PC-9 (cell line): ENCODE data around the gene PDE4D. TPM values are rescaled to one million over a fixed set of nuclear protein-coding genes. Genes with fewer than 3 reads are reported as not detected.
A peak's percentile ranks its signal among the peaks of the same experiment; 100 is the strongest.

Experiments used
- BruUV-seq: library from RNA; stranded (reverse); fragments of 400-500 nt; replicated peaks from 2 replicates; lab custom pipeline; 2021; lab: Mats Ljungman, UMichigan
- CTCF ChIA-PET: fragments of 300-600 bp; sonication (Branson Sonifier 250); formaldehyde crosslinking; loops from one replicate; lab custom pipeline; 2022; ENCODE audit warnings: antibody characterized with exemption; lab: Charles Lee
- POLR2A ChIA-PET: fragments of 300-600 bp; sonication (Branson Sonifier 250); formaldehyde crosslinking; loops from one replicate; lab custom pipeline; 2022; ENCODE audit warnings: antibody characterized with exemption; ENCODE audit not compliant: unreplicated experiment; lab: Charles Lee
- DNase-seq, 2 experiments: peaks; one replicate each; pipeline versions ENCODE4 v3.0.0 to v3.0.0-alpha.2; 2015 to 2022; ENCODE audit warnings: mixed read lengths in 1 of 2
- H2AFZ ChIP-seq: fragments of 200-600 bp; sonication (generic); 2 replicates; pipeline ENCODE4 v1.8.1; 2017; ENCODE audit warnings: antibody characterized with exemption
- H3F3A ChIP-seq: fragments of 200-600 bp; sonication (generic); 2 replicates; pipeline ENCODE4 v1.8.1; 2017; ENCODE audit warnings: antibody characterized with exemption, mild to moderate bottlenecking, low read depth; ENCODE audit not compliant: insufficient read depth
- H3K27ac ChIP-seq: fragments of 200-600 bp; sonication (generic); 2 replicates; pipeline ENCODE4 v1.6.1; 2016; ENCODE audit warnings: mixed run types
- H3K27me3 ChIP-seq: fragments of 200-600 bp; sonication (generic); 2 replicates; pipeline ENCODE4 v1.6.1; 2016; ENCODE audit warnings: low read depth, mixed run types; ENCODE audit not compliant: insufficient read depth
- H3K36me3 ChIP-seq: fragments of 200-600 bp; sonication (generic); 2 replicates; pipeline ENCODE4 v1.6.1; 2016; ENCODE audit warnings: low read depth, mixed run types
- H3K4me1 ChIP-seq: fragments of 200-600 bp; sonication (generic); replicated peaks from 2 replicates; pipeline ENCODE4 v1.6.1; 2016; ENCODE audit warnings: mixed run types; ENCODE audit not compliant: insufficient read depth
- H3K4me2 ChIP-seq: fragments of 200-600 bp; sonication (generic); 2 replicates; pipeline ENCODE4 v1.6.1; 2017; ENCODE audit warnings: mixed run types
- H3K4me3 ChIP-seq: fragments of 200-600 bp; sonication (generic); 2 replicates; pipeline ENCODE4 v1.6.1; 2016; ENCODE audit warnings: mixed run types
- H3K79me2 ChIP-seq: fragments of 200-600 bp; sonication (generic); 2 replicates; pipeline ENCODE4 v1.6.1; 2017; ENCODE audit warnings: low read depth, mixed run types
- H3K9me2 ChIP-seq: fragments of 200-600 bp; sonication (generic); 2 replicates; pipeline ENCODE4 v1.8.1; 2017; ENCODE audit warnings: mild to moderate bottlenecking; ENCODE audit not compliant: insufficient read depth
- H3K9me3 ChIP-seq: fragments of 200-600 bp; sonication (generic); 2 replicates; pipeline ENCODE4 v1.8.1; 2016; ENCODE audit warnings: low read depth; ENCODE audit not compliant: insufficient read depth
- H4K20me1 ChIP-seq: fragments of 200-600 bp; sonication (generic); 2 replicates; pipeline ENCODE4 v1.8.1; 2017; ENCODE audit not compliant: insufficient read depth
- CTCF ChIP-seq: fragments of 200-600 bp; sonication (generic); conservative IDR thresholded peaks from 2 replicates; pipeline ENCODE4 v1.6.1; 2017; ENCODE audit warnings: mixed run types, antibody characterized with exemption, mild to moderate bottlenecking, moderate library complexity
- EZH2 ChIP-seq: fragments of 200-600 bp; sonication (generic); IDR thresholded peaks from 2 replicates; pipeline ENCODE4 v1.8.0; 2017; ENCODE audit warnings: antibody characterized with exemption, low read depth
- intact Hi-C: fragments of 100-400 bp; cut with micrococcal nuclease; formaldehyde crosslinking; loops from one replicate; pipeline ENCODE4 v1.10.0; 2022; ENCODE audit not compliant: unreplicated experiment
- total RNA-seq: library from RNA; stranded (reverse); gene quantifications from 2 replicates; pipeline ENCODE4 v1.2.3, GENCODE V29; 2021

Gene PDE4D
- total RNA-seq, 1 experiment from 2014 or later = 9.8 TPM

DNA sequence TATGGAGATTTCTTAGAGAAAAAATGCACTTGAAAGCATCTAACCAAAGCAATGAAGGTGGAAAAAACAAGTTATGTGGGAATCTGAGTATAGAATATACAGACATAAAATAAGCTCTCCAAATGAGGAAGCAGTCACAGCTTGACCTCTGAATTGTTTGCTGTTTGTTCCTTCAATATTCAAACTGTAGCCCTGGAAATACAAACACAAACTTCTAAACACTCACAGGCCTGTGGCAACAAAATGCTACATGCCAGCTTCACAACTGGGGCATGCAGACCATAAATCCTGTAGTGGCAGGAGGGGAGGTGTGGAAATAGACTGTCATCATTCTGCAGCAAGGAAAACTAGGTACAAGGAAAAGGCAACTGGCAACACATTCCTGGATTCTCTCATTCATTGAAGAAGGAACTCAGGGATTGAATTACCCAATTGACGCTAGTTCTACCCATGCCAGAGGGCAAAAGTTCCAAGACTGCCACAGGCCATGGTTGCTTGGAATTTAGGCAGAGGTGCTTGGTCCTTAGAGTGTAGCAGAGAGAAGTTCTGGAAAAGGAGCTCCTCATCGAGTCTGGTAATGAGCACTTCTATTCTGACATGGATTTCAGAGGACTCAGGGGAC is 349.6 kb downstream of the PDE4D start:
- peak overlapping the region; percentile 35 for H3K27ac ChIP-seq
- POLR2A ChIA-PET = interaction anchor here (0.7 kb wide), 1 partner anchor 36 kb away, joined by 7 read pairs; no protein-coding TSS in a partner anchor

GRCh38 chr5:59542851-59543820 is 350.4 kb downstream of the PDE4D start:
- no peaks in the 10 kb centered on the region for H3K9me2 ChIP-seq
- H3F3A ChIP-seq = peaks cover 10% of the 10 kb centered on the region
- no peaks in the 10 kb centered on the region for H3K79me2 ChIP-seq
- 0 out of 2 replicates have a peak, but pooled peaks cover 5% of the 10 kb centered on the region for H3K9me3 ChIP-seq
- intact Hi-C loops = no loop called here
- H4K20me1 ChIP-seq = no peaks in the 10 kb centered on the region
- POLR2A ChIA-PET = interaction anchor here (0.6 kb wide), 1 partner anchor 133 kb away, joined by 5 read pairs; no protein-coding TSS in a partner anchor
- H3K27ac ChIP-seq = peak overlapping the region; percentile 35
- no peak overlapping the region for H3K4me2 ChIP-seq
- no peak for DNase-seq
- no peaks in the 10 kb centered on the region for H3K27me3 ChIP-seq
- H3K36me3 ChIP-seq = no peaks in the 10 kb centered on the region
- CTCF ChIA-PET = no interaction called here
- TF ChIP-seq EZH2 = no peak
- TF ChIP-seq CTCF = no peak
- no TSS peak for BruUV-seq
- no peak overlapping the region for H3K4me3 ChIP-seq
- peaks cover 37% of the 10 kb centered on the region for H3K4me1 ChIP-seq
- H2AFZ ChIP-seq = no peak overlapping the region

More for the DNA sequence above, 349.6 kb downstream of the PDE4D start:
- peaks cover 18% of the 10 kb centered on the region for H3F3A ChIP-seq
- no peaks in the 10 kb centered on the region for H3K27me3 ChIP-seq
- H3K79me2 ChIP-seq = no peaks in the 10 kb centered on the region
- no peak overlapping the region for H2AFZ ChIP-seq
- no peaks in the 10 kb centered on the region for H4K20me1 ChIP-seq
- H3K4me2 ChIP-seq = peak overlapping the region; percentile 28
- BruUV-seq = no TSS peak
- no peak overlapping the region for H3K4me3 ChIP-seq
- CTCF ChIA-PET = no interaction called here
- peak; percentile 5 to 84 for DNase-seq
- no peaks in the 10 kb centered on the region for H3K9me2 ChIP-seq
- H3K36me3 ChIP-seq = no peaks in the 10 kb centered on the region
- TF ChIP-seq CTCF (no peak), EZH2 (no peak)
- intact Hi-C loops = no loop called here
- 0 out of 2 replicates have a peak, but pooled peaks cover 5% of the 10 kb centered on the region for H3K9me3 ChIP-seq
- peaks cover 45% of the 10 kb centered on the region for H3K4me1 ChIP-seq

GRCh38 chr5:59542306-59542705 is 351.2 kb downstream of the PDE4D start:
- H3K79me2 ChIP-seq = no peaks in the 10 kb centered on the region
- TF ChIP-seq CTCF (no peak), EZH2 (no peak)
- no peak overlapping the region for H2AFZ ChIP-seq
- no peaks in the 10 kb centered on the region for H3K36me3 ChIP-seq
- no peaks in the 10 kb centered on the region for H3K9me2 ChIP-seq
- no peaks in the 10 kb centered on the region for H3K27me3 ChIP-seq
- H3F3A ChIP-seq = 0 out of 2 replicates have a peak, but pooled peaks cover 8% of the 10 kb centered on the region
- peaks cover 29% of the 10 kb centered on the region for H3K4me1 ChIP-seq
- intact Hi-C loops = no loop called here
- H3K9me3 ChIP-seq = no peaks in the 10 kb centered on the region
- H3K27ac ChIP-seq = no peak overlapping the region
- POLR2A ChIA-PET = interaction anchor here (0.6 kb wide), 1 partner anchor 134 kb away, joined by 5 read pairs; no protein-coding TSS in a partner anchor
- H3K4me2 ChIP-seq = no peak overlapping the region
- CTCF ChIA-PET = no interaction called here
- BruUV-seq = no TSS peak
- H4K20me1 ChIP-seq = no peaks in the 10 kb centered on the region
- DNase-seq = no peak
- H3K4me3 ChIP-seq = no peak overlapping the region
